ENCODE results near the gene PPARG.

Gene PPARG

GRCh38 chr3:12300137-12300536 is 11.3 kb downstream of the PPARG start:
- Histone ChIP-seq H3K27me3 (replicated peaks; ENCODE audit: insufficient read depth, low read length) (no peaks in the 10 kb centered on the region), H3F3A (ENCODE audit: insufficient read depth, low read length) (no peaks in the 10 kb centered on the region), H3K4me2 (ENCODE audit: low read depth, low read length) (no peak overlapping the region), H2AFZ (ENCODE audit: low read length) (no peak overlapping the region), H3K9me2 (replicated peaks; ENCODE audit: insufficient read depth, low read length) (no peaks in the 10 kb centered on the region), H3K79me2 (ENCODE audit: low read length) (no peaks in the 10 kb centered on the region), H3K9ac (ENCODE audit: low read length) (no peak overlapping the region), H3K27ac (ENCODE audit: low read length) (no peak overlapping the region), H4K20me1 (ENCODE audit: insufficient read depth, low read length) (no peaks in the 10 kb centered on the region), H3K36me3 (replicated peaks; ENCODE audit: insufficient read depth, low read length) (no peaks in the 10 kb centered on the region), H3K9me3 (replicated peaks; ENCODE audit: insufficient read depth, low read length) (no peaks in the 10 kb centered on the region), H3K4me3 (ENCODE audit: low read length) (no peak overlapping the region), H3K4me1 (ENCODE audit: low read length) (no peaks in the 10 kb centered on the region)
- TF ChIP-seq EZH2phosphoT487 (IDR thresholded peaks at IDR 0.05; ENCODE audit: low read length) (no peak), EZH2 (optimal IDR thresholded peaks at IDR 0.05; ENCODE audit: low read depth, low read length) (no peak), CTCF (IDR thresholded peaks at IDR 0.05; ENCODE audit: low read length) (no peak)
- DNase-seq = no peak

- Histone ChIP-seq H3K4me3 (ENCODE audit: low read length) (no peak overlapping the region), H3F3A (ENCODE audit: insufficient read depth, low read length) (no peaks in the 10 kb centered on the region), H3K9me3 (replicated peaks; ENCODE audit: insufficient read depth, low read length) (no peaks in the 10 kb centered on the region), H3K4me1 (ENCODE audit: low read length) (no peaks in the 10 kb centered on the region), H2AFZ (ENCODE audit: low read length) (no peak overlapping the region), H4K20me1 (ENCODE audit: insufficient read depth, low read length) (no peaks in the 10 kb centered on the region), H3K79me2 (ENCODE audit: low read length) (no peaks in the 10 kb centered on the region), H3K9ac (ENCODE audit: low read length) (no peak overlapping the region), H3K4me2 (ENCODE audit: low read depth, low read length) (no peak overlapping the region), H3K36me3 (replicated peaks; ENCODE audit: insufficient read depth, low read length) (no peaks in the 10 kb centered on the region), H3K27me3 (replicated peaks; ENCODE audit: insufficient read depth, low read length) (no peaks in the 10 kb centered on the region), H3K9me2 (replicated peaks; ENCODE audit: insufficient read depth, low read length) (no peaks in the 10 kb centered on the region), H3K27ac (ENCODE audit: low read length) (no peak overlapping the region)
- DNase-seq = no peak
- TF ChIP-seq EZH2phosphoT487 (IDR thresholded peaks at IDR 0.05; ENCODE audit: low read length) = no peak
- no peak for TF ChIP-seq EZH2 (optimal IDR thresholded peaks at IDR 0.05; ENCODE audit: low read depth, low read length)
- no peak for TF ChIP-seq CTCF (IDR thresholded peaks at IDR 0.05; ENCODE audit: low read length)
These were observed 12.2 kb downstream of the PPARG start for GRCh38 chr3:12301031-12301430.

DNA sequence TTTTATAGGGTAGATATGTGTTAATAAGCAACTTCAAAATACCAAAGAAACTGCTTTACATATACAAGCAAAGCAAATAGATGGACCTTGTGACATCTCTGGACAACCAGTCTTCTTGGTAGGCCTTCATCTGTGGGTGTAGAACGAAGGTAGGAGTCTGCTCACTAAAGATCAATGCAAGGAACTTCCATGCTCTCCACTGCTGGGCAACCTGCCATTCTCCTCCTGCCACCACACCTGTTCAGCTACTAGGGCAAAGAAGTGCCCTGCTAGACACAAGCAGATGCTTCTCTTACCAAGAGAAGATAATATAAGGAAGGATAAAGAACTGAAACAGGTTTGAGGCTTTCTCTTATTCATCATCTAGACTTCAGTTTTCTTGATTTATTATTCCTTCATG is 12.6 kb downstream of the PPARG start:
- Histone ChIP-seq H3K9me3 (replicated peaks; ENCODE audit: insufficient read depth, low read length) (no peaks in the 10 kb centered on the region), H3K9me2 (replicated peaks; ENCODE audit: insufficient read depth, low read length) (no peaks in the 10 kb centered on the region), H3K4me2 (ENCODE audit: low read depth, low read length) (no peak overlapping the region), H3K79me2 (ENCODE audit: low read length) (no peaks in the 10 kb centered on the region), H3K4me1 (ENCODE audit: low read length) (no peaks in the 10 kb centered on the region), H3K27ac (ENCODE audit: low read length) (no peak overlapping the region), H3F3A (ENCODE audit: insufficient read depth, low read length) (no peaks in the 10 kb centered on the region), H4K20me1 (ENCODE audit: insufficient read depth, low read length) (no peaks in the 10 kb centered on the region), H3K27me3 (replicated peaks; ENCODE audit: insufficient read depth, low read length) (no peaks in the 10 kb centered on the region), H3K36me3 (replicated peaks; ENCODE audit: insufficient read depth, low read length) (no peaks in the 10 kb centered on the region), H3K9ac (ENCODE audit: low read length) (no peak overlapping the region), H2AFZ (ENCODE audit: low read length) (no peak overlapping the region), H3K4me3 (ENCODE audit: low read length) (no peak overlapping the region)
- no peak for DNase-seq
- no peak for TF ChIP-seq EZH2phosphoT487 (IDR thresholded peaks at IDR 0.05; ENCODE audit: low read length)

DNA sequence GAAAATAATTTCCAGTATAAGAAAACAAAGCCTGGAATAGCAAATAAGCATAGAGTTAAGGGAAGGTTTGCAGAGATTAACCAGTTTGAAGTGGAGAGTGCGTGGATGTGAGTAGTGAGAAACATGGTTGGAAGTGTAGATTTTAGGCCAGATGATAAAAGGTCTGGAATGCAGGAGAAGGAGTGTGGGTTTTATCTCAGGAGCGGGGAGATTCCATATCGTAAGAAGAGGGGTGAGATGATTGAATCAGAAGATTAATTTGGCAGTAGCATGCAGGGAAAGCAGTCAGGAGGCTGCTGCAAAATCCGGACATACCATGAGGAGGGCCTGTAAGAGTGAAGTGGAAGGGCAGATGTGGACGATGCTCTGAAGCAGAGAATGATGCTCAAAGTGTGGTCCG is 13.7 kb downstream of the PPARG start:
- H3K4me3 ChIP-seq (ENCODE audit: low read length) = no peak overlapping the region
- TF ChIP-seq EZH2phosphoT487 (IDR thresholded peaks at IDR 0.05; ENCODE audit: low read length) = no peak
- no peak for TF ChIP-seq EZH2 (optimal IDR thresholded peaks at IDR 0.05; ENCODE audit: low read depth, low read length)
- TF ChIP-seq CTCF (IDR thresholded peaks at IDR 0.05; ENCODE audit: low read length) = no peak

More for the DNA sequence above, 13.7 kb downstream of the PPARG start:
- no peak overlapping the region for H3K4me2 ChIP-seq (ENCODE audit: low read depth, low read length)
- no peak overlapping the region for H3K9ac ChIP-seq (ENCODE audit: low read length)
- DNase-seq = no peak
- H4K20me1 ChIP-seq (ENCODE audit: insufficient read depth, low read length) = no peaks in the 10 kb centered on the region
- H3F3A ChIP-seq (ENCODE audit: insufficient read depth, low read length) = no peaks in the 10 kb centered on the region
- no peaks in the 10 kb centered on the region for H3K36me3 ChIP-seq (replicated peaks; ENCODE audit: insufficient read depth, low read length)
- H3K4me1 ChIP-seq (ENCODE audit: low read length) = no peaks in the 10 kb centered on the region
- H2AFZ ChIP-seq (ENCODE audit: low read length) = no peak overlapping the region
- H3K9me2 ChIP-seq (replicated peaks; ENCODE audit: insufficient read depth, low read length) = no peaks in the 10 kb centered on the region
- no peaks in the 10 kb centered on the region for H3K9me3 ChIP-seq (replicated peaks; ENCODE audit: insufficient read depth, low read length)
- H3K27ac ChIP-seq (ENCODE audit: low read length) = no peak overlapping the region
- no peaks in the 10 kb centered on the region for H3K79me2 ChIP-seq (ENCODE audit: low read length)
- H3K27me3 ChIP-seq (replicated peaks; ENCODE audit: insufficient read depth, low read length) = no peaks in the 10 kb centered on the region

Measured in MM.1S (cell line).